ENCODE data around the gene GAS2L2. TPM values are rescaled to one million over a fixed set of nuclear protein-coding genes. Genes with fewer than 3 reads are reported as not detected.

Gene GAS2L2
- total and polyA plus RNA-seq, 2 experiments from 2014 or later, result 0.06 TPM; not detected in 1

GRCh38 chr17:35716173-35716572, 36.9 kb downstream of the GAS2L2 start:
- H3K36me3 Mint-ChIP-seq (ENCODE audit: low read depth), result peaks cover 13% of the 10 kb centered on the region
- H3K27me3 Mint-ChIP-seq (ENCODE audit: insufficient read depth, low read depth, poor library complexity), result peaks cover 2% of the 10 kb centered on the region
- H3K4me1 Mint-ChIP-seq, result no peaks in the 10 kb centered on the region
- no peaks in the 10 kb centered on the region for H3K27me3 ChIP-seq (ENCODE audit: insufficient read depth)
- no peaks in the 10 kb centered on the region for H3K79me2 ChIP-seq (replicated peaks; ENCODE audit: insufficient read depth)
- H3K27ac ChIP-seq (ENCODE audit: low read depth), result no peak overlapping the region
- no peaks in the 10 kb centered on the region for H3K9me3 Mint-ChIP-seq
- no peak for ATAC-seq
- H3K4me2 ChIP-seq, result no peak overlapping the region
- H3K4me3 Mint-ChIP-seq, result no peak overlapping the region
- no peaks in the 10 kb centered on the region for H3K9me2 ChIP-seq (ENCODE audit: insufficient read depth)
- no peak overlapping the region for H3K4me3 ChIP-seq
- H3K4me1 ChIP-seq (ENCODE audit: insufficient read depth), result no peaks in the 10 kb centered on the region
- H4K20me1 ChIP-seq (replicated peaks; ENCODE audit: insufficient read depth), result no peaks in the 10 kb centered on the region; the same call in 1 of the 2 replicates
- H3K36me3 ChIP-seq (ENCODE audit: insufficient read depth), result peaks cover 9% of the 10 kb centered on the region; the same call in 1 of the 2 replicates
- H3F3A ChIP-seq (replicated peaks; ENCODE audit: low read depth), result no peaks in the 10 kb centered on the region
- H3K27ac Mint-ChIP-seq, result no peak overlapping the region
- no peak for TF ChIP-seq REST (IDR thresholded peaks at IDR 0.05; ENCODE audit: unreplicated experiment)
- TF ChIP-seq JUNB (IDR thresholded peaks at IDR 0.05; ENCODE audit: unreplicated experiment), result no peak
- no peak for TF ChIP-seq ZNF331 (CRISPR knock-in tag; IDR thresholded peaks at IDR 0.05; ENCODE audit: low read depth)
- no peak for TF ChIP-seq POLR2AphosphoS5 (IDR thresholded peaks at IDR 0.05; ENCODE audit: low read depth)
- TF ChIP-seq EZH2phosphoT487 (IDR thresholded peaks at IDR 0.05; ENCODE audit: unreplicated experiment), result no peak
- no peak for TF ChIP-seq ZNF462 (CRISPR knock-in tag; IDR thresholded peaks at IDR 0.05)
- no peak for TF ChIP-seq ZNF114 (CRISPR knock-in tag; IDR thresholded peaks at IDR 0.05)
- TF ChIP-seq NANOG (IDR thresholded peaks at IDR 0.05; ENCODE audit: borderline replicate concordance), result no peak
- TF ChIP-seq, protein P1, sequence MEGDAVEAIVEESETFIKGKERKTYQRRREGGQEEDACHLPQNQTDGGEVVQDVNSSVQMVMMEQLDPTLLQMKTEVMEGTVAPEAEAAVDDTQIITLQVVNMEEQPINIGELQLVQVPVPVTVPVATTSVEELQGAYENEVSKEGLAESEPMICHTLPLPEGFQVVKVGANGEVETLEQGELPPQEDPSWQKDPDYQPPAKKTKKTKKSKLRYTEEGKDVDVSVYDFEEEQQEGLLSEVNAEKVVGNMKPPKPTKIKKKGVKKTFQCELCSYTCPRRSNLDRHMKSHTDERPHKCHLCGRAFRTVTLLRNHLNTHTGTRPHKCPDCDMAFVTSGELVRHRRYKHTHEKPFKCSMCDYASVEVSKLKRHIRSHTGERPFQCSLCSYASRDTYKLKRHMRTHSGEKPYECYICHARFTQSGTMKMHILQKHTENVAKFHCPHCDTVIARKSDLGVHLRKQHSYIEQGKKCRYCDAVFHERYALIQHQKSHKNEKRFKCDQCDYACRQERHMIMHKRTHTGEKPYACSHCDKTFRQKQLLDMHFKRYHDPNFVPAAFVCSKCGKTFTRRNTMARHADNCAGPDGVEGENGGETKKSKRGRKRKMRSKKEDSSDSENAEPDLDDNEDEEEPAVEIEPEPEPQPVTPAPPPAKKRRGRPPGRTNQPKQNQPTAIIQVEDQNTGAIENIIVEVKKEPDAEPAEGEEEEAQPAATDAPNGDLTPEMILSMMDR (conservative IDR thresholded peaks at IDR 0.05; ENCODE audit: low read depth in 2 of 2), result no peak
- no peak for TF ChIP-seq EZH2 (IDR thresholded peaks at IDR 0.05; ENCODE audit: low read depth, unreplicated experiment)
- no peak for TF ChIP-seq CREB1 (CRISPR knock-in tag; IDR thresholded peaks at IDR 0.05; ENCODE audit: low read depth)
- TF ChIP-seq, protein P2, sequence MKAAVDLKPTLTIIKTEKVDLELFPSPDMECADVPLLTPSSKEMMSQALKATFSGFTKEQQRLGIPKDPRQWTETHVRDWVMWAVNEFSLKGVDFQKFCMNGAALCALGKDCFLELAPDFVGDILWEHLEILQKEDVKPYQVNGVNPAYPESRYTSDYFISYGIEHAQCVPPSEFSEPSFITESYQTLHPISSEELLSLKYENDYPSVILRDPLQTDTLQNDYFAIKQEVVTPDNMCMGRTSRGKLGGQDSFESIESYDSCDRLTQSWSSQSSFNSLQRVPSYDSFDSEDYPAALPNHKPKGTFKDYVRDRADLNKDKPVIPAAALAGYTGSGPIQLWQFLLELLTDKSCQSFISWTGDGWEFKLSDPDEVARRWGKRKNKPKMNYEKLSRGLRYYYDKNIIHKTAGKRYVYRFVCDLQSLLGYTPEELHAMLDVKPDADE (IDR thresholded peaks at IDR 0.05), result no peak
- no peak overlapping the region for H2AFZ ChIP-seq
- DNase-seq (ENCODE audit: low spot score), result no peak

All from GM23338 (cell line).